ENCODE data around the gene KBTBD8.
A peak's percentile ranks its signal among the peaks of the same experiment; 100 is the strongest.

KBTBD8 gene

DNA sequence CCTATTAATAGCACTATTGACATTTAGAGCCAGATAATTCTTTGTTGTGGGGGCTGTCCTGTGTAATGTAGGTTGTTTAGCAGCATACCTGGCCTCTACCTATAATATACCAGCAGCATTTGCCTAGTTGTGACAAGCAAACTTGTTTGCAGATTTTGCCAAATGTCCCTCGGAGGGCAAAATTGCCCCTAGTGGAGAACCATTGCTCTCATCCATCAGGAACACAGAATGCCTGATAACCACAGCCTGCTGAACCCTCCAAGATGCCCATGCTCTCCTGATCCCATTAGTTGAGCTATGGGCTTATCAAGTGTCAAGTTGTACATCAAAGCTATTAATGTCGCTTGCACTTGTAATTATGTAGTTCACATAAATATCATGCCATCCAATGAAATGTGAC, 15.0 kb upstream of the KBTBD8 start:
- Histone ChIP-seq H2AFZ (ENCODE audit: low read depth, low read length) (no peak overlapping the region), H3K4me3 (ENCODE audit: low read length) (no peak overlapping the region), H3K4me1 (ENCODE audit: insufficient read depth, low read length) (peaks cover 4% of the 10 kb centered on the region), H3K27me3 (ENCODE audit: insufficient read depth, low read length) (no peaks in the 10 kb centered on the region), H3K36me3 (ENCODE audit: insufficient read depth, low read length) (no peaks in the 10 kb centered on the region), H3K9me3 (ENCODE audit: low read length) (no peaks in the 10 kb centered on the region)

DNA sequence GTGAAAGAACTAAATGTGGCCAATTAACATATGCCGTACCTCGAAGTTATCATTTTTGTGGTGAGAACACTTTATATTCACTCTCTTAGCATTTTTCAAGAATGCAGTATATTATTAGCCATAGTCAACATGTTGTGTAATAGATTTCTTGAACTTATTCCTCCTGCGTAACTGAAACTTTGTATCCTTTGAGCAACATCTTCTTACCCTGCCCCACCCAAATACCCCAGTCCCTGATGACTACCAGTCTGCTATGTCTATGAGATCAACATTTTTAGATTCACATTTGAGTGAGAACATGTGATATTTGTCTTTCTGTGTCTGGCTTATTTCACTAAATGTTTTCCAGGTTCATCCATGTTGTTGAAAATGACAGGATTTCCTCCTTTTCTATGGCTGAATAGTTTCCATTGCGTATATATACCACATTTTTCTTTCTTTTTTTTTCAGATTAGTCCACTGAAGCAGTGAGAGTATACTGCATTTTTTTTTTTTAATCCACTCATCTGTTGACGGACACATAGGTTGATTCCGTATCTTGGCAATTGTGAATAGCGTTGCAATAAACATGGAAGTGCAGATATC, 12.7 kb upstream of the KBTBD8 start:
- peaks cover 14% of the 10 kb centered on the region for H3K4me1 ChIP-seq (ENCODE audit: insufficient read depth, low read length)
- no peaks in the 10 kb centered on the region for H3K27me3 ChIP-seq (ENCODE audit: insufficient read depth, low read length)
- H3K9me3 ChIP-seq (ENCODE audit: low read length) = no peaks in the 10 kb centered on the region
- H2AFZ ChIP-seq (ENCODE audit: low read depth, low read length) = no peak overlapping the region
- no peaks in the 10 kb centered on the region for H3K36me3 ChIP-seq (ENCODE audit: insufficient read depth, low read length)
- no peak overlapping the region for H3K4me3 ChIP-seq (ENCODE audit: low read length)

DNA sequence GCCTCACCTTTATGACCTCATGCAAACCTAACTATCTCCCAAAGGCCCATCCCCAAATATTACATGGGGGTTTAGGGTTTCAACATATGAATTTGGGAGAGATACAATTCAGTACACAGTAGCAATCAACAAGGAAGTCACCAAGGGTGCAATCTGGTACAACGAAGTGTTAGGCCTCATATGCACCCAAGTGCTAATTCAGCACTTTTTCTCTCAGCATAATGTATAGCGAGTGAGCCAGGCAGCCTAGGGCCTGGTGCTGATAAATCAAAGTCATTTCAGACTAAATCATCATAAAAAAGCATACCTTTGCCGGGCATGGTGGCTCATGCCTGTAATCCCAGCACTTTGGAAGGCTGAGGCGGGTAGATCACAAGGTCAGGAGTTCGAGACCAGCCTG, 11.7 kb upstream of the KBTBD8 start:
- no peaks in the 10 kb centered on the region for H3K36me3 ChIP-seq (ENCODE audit: insufficient read depth, low read length)
- H2AFZ ChIP-seq (ENCODE audit: low read depth, low read length) = no peak overlapping the region
- no peak overlapping the region for H3K4me3 ChIP-seq (ENCODE audit: low read length)
- H3K27me3 ChIP-seq (ENCODE audit: insufficient read depth, low read length) = no peaks in the 10 kb centered on the region
- peaks cover 14% of the 10 kb centered on the region for H3K4me1 ChIP-seq (ENCODE audit: insufficient read depth, low read length)
- H3K9me3 ChIP-seq (ENCODE audit: low read length) = no peaks in the 10 kb centered on the region

DNA sequence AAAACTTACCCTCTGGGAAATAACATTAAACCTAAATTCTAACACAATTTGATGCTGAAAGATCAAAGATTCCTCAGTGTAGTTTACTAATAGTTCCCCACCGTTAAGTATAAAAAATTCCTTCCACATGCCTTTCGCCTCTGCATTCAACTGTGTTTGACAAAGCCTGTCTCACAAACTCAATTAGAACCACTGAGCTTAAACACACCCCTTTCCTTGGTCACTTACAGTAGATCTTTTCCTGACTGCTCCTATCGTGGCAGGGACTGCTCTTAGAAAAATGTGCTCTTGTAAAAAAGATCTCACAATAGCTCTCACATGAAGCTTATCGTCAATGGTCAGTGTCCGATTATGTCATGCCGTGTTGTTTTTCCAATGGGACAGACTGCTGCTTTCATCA, 8.9 kb upstream of the KBTBD8 start:
- H3K4me1 ChIP-seq (ENCODE audit: insufficient read depth, low read length) = peaks cover 10% of the 10 kb centered on the region
- H3K4me3 ChIP-seq (ENCODE audit: low read length) = no peak overlapping the region
- no peak overlapping the region for H2AFZ ChIP-seq (ENCODE audit: low read depth, low read length)
- H3K27me3 ChIP-seq (ENCODE audit: insufficient read depth, low read length) = no peaks in the 10 kb centered on the region
- H3K9me3 ChIP-seq (ENCODE audit: low read length) = no peaks in the 10 kb centered on the region
- no peaks in the 10 kb centered on the region for H3K36me3 ChIP-seq (ENCODE audit: insufficient read depth, low read length)

DNA sequence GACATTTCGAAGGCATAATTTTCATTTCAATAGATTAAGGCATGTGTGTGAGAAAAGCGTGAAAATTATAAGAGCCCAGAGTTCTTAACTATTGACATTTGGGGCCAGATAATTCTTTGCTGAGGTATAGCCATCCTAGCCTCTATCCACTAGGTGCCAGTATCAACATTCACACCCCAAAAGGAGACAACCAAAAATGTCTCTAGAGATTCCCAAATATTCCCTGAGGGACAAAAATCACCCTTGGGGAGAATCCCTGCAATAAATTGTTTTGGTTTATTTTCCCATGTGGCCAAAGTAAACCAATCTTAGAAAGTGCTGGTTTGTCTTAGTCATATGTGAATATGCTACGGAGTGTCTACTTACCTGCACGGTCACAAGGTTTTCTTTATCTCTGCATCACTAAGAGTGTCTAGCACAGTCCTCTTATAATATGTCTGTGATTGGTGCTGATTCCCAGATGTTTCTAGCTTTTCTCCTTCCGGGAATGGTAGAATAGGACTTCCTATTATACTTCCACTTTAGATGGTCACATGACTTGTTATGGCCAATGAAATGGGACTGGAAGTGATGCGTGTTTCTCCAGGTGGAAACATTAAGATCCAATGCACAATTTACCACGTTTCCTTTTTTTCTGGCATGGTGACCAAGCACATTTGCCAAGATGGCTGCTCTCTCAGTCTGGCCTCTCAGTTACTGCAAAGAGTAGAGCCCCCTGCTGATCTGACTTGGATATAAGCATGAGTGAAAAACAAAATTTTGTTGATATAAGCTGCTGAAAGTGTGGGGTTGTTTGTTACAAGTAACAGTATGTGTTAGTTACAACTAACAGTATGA, 8.0 kb upstream of the KBTBD8 start:
- no peaks in the 10 kb centered on the region for H3K36me3 ChIP-seq (ENCODE audit: insufficient read depth, low read length)
- no peaks in the 10 kb centered on the region for H3K9me3 ChIP-seq (ENCODE audit: low read length)
- H2AFZ ChIP-seq (ENCODE audit: low read depth, low read length) = no peak overlapping the region
- H3K4me1 ChIP-seq (ENCODE audit: insufficient read depth, low read length) = peaks cover 10% of the 10 kb centered on the region
- H3K27me3 ChIP-seq (ENCODE audit: insufficient read depth, low read length) = no peaks in the 10 kb centered on the region
- no peak overlapping the region for H3K4me3 ChIP-seq (ENCODE audit: low read length)

DNA sequence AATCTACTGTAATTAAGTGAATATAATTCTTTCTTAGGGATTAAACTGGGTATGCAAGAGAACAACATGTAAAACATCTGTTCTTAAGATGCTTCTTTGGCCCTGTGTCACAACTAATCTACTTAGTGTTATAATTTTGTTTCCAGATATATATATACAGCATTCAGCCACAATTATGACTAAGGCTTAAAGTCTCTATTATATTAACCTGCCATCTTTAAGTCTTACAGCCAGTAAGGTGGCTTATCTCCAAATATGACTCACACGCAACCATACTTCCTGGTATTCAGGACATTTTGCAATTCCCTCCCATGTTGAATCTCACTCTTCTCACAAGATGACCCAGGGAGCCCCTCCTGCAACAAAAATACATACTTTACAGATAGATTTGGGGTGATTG, 6.6 kb upstream of the KBTBD8 start:
- no peaks in the 10 kb centered on the region for H3K9me3 ChIP-seq (ENCODE audit: low read length)
- no peak overlapping the region for H3K4me3 ChIP-seq (ENCODE audit: low read length)
- no peaks in the 10 kb centered on the region for H3K27me3 ChIP-seq (ENCODE audit: insufficient read depth, low read length)
- H3K4me1 ChIP-seq (ENCODE audit: insufficient read depth, low read length) = peaks cover 10% of the 10 kb centered on the region
- no peak overlapping the region for H2AFZ ChIP-seq (ENCODE audit: low read depth, low read length)
- H3K36me3 ChIP-seq (ENCODE audit: insufficient read depth, low read length) = no peaks in the 10 kb centered on the region

DNA sequence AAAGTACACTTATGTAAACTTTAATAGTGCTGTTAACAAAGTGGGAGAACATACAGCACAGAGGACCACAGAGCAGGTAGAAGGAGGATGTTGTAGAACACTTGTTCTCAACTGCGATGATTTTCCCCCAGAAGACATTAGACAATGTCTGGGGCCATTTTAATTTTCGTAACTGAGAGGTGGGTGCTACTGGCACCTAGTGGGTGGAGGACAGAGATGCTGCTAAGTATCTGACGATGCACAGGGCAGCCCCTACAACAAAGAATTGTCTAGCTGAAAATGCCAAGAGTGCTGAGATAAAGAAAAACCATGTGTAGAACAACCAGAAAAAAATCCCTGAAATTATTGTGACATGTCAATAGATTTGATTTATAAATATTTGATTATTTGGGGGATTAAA, 5.0 kb upstream of the KBTBD8 start:
- Histone ChIP-seq H3K9me3 (ENCODE audit: low read length) (no peaks in the 10 kb centered on the region), H3K4me1 (ENCODE audit: insufficient read depth, low read length) (peaks cover 14% of the 10 kb centered on the region), H3K27me3 (ENCODE audit: insufficient read depth, low read length) (no peaks in the 10 kb centered on the region), H2AFZ (ENCODE audit: low read depth, low read length) (no peak overlapping the region), H3K36me3 (ENCODE audit: insufficient read depth, low read length) (no peaks in the 10 kb centered on the region), H3K4me3 (ENCODE audit: low read length) (no peak overlapping the region)

DNA sequence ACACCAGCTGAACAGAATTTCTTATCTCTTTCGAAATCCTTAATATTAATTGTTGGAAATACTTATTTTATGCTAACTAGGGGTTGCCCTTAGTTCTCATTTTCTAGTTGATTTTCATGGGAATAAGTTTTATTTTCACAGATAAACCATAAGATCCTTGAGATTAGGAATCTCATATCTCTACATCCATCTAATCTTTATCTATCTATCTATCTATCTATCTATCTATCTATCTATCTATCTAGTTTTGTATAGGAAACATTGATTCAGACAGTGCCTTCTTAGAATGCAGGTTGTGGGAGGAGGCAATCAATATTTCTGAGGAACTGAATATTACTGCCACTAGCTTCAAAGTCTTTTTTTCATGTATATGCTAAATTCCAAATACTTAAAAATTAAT, 3.5 kb upstream of the KBTBD8 start:
- Histone ChIP-seq H3K4me3 (ENCODE audit: low read length) (no peak overlapping the region), H2AFZ (ENCODE audit: low read depth, low read length) (no peak overlapping the region), H3K36me3 (ENCODE audit: insufficient read depth, low read length) (no peaks in the 10 kb centered on the region), H3K9me3 (ENCODE audit: low read length) (no peaks in the 10 kb centered on the region), H3K27me3 (ENCODE audit: insufficient read depth, low read length) (no peaks in the 10 kb centered on the region), H3K4me1 (ENCODE audit: insufficient read depth, low read length) (peaks cover 11% of the 10 kb centered on the region)

DNA sequence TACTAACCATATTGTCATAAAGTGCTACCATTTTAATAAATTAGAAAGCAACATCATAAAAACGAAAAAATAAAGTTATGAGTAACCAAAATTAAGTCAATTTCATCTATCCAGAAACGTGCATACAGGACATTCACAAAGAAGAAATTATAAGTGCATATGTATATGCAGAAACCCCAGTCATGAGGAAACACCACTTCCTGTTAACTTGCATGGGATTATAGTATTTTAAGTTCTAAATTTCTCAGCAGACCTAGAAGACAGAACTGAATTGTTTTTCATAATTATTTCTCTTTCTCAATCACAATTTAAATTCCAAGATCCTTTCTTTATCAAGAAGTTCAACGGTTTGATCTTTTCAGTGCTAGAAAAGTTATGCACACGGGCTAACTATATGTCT, 1.4 kb upstream of the KBTBD8 start:
- Histone ChIP-seq H3K36me3 (ENCODE audit: insufficient read depth, low read length) (no peaks in the 10 kb centered on the region), H3K9me3 (ENCODE audit: low read length) (no peaks in the 10 kb centered on the region), H3K4me1 (ENCODE audit: insufficient read depth, low read length) (peaks cover 19% of the 10 kb centered on the region), H3K4me3 (ENCODE audit: low read length) (no peak overlapping the region), H2AFZ (ENCODE audit: low read depth, low read length) (peak overlapping the region; percentile 84), H3K27me3 (ENCODE audit: insufficient read depth, low read length) (no peaks in the 10 kb centered on the region)

DNA sequence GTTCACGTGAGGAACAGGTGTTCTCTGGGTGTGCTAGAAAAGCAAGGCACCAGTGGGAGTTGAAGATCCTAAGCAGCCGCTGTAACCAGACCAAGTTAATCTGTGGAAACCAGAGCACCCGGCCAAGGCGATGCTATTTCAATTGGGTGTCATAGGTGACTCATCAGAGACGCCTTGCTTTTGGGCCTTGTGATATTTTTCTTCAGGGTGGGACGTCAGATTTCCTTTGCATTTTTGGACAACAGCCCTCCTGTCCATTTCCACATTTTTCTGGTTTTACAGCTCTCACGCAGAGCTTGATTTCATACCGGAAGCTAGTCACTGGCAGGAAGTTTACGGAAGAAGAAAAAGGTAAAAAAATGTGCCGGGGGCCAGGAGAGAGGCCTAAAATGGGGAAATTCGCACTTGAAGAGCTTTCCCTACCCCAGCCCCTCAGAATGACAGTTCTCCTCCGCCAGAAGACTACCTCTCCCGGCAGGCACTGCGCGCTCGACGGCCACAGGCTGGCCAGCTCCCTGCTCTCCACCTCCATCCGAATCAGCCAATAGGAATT, 471 bp upstream of the KBTBD8 start:
- peak overlapping the region; percentile 42 for H3K4me3 ChIP-seq (ENCODE audit: low read length)
- H3K4me1 ChIP-seq (ENCODE audit: insufficient read depth, low read length) = peaks cover 19% of the 10 kb centered on the region
- H3K36me3 ChIP-seq (ENCODE audit: insufficient read depth, low read length) = no peaks in the 10 kb centered on the region
- peak overlapping the region; percentile 84 for H2AFZ ChIP-seq (ENCODE audit: low read depth, low read length)
- H3K27me3 ChIP-seq (ENCODE audit: insufficient read depth, low read length) = no peaks in the 10 kb centered on the region
- H3K9me3 ChIP-seq (ENCODE audit: low read length) = no peaks in the 10 kb centered on the region

DNA sequence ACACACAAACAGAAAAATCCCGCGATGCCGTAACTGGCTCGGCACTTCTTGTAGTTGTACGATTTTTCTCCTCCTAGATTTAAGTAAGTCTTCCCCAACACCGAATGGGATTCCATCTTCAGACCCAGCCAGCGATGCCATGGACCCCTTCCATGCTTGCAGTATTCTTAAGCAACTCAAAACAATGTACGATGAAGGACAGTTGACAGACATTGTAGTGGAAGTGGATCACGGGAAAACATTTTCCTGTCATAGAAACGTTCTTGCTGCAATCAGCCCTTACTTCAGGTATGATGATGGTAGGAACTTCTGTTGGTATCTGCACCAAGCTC, 763 bp downstream of the KBTBD8 start:
- peaks cover 2% of the 10 kb centered on the region for H3K9me3 ChIP-seq (ENCODE audit: low read length)
- peak overlapping the region; percentile 67 for H3K4me3 ChIP-seq (ENCODE audit: low read length)
- H3K27me3 ChIP-seq (ENCODE audit: insufficient read depth, low read length) = no peaks in the 10 kb centered on the region
- peaks cover 12% of the 10 kb centered on the region for H3K36me3 ChIP-seq (ENCODE audit: insufficient read depth, low read length)
- H3K4me1 ChIP-seq (ENCODE audit: insufficient read depth, low read length) = peaks cover 19% of the 10 kb centered on the region
- peak overlapping the region; percentile 29 for H2AFZ ChIP-seq (ENCODE audit: low read depth, low read length)

DNA sequence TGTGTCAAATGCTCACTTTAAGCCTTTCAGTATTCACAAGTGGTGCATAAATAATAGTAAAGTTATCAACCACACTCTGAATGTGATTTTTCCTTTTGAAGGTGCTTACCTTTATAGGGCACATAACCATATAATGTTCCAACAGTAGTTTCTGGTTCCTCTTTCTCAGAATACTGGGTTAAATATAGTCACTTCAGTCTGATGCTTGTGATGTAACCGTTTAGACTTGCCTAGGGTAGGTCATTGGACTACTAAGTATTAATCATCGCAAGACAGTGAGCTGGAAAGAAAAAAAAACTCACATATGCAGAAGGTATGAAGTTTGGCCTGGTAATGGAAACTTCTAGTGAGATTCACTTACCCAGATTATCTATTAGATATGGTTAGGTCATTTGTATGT, 1.9 kb downstream of the KBTBD8 start:
- peaks cover 19% of the 10 kb centered on the region for H3K4me1 ChIP-seq (ENCODE audit: insufficient read depth, low read length)
- peak overlapping the region; percentile 67 for H3K4me3 ChIP-seq (ENCODE audit: low read length)
- peaks cover 3% of the 10 kb centered on the region for H3K9me3 ChIP-seq (ENCODE audit: low read length)
- peaks cover 22% of the 10 kb centered on the region for H3K36me3 ChIP-seq (ENCODE audit: insufficient read depth, low read length)
- H2AFZ ChIP-seq (ENCODE audit: low read depth, low read length) = no peak overlapping the region
- H3K27me3 ChIP-seq (ENCODE audit: insufficient read depth, low read length) = no peaks in the 10 kb centered on the region

DNA sequence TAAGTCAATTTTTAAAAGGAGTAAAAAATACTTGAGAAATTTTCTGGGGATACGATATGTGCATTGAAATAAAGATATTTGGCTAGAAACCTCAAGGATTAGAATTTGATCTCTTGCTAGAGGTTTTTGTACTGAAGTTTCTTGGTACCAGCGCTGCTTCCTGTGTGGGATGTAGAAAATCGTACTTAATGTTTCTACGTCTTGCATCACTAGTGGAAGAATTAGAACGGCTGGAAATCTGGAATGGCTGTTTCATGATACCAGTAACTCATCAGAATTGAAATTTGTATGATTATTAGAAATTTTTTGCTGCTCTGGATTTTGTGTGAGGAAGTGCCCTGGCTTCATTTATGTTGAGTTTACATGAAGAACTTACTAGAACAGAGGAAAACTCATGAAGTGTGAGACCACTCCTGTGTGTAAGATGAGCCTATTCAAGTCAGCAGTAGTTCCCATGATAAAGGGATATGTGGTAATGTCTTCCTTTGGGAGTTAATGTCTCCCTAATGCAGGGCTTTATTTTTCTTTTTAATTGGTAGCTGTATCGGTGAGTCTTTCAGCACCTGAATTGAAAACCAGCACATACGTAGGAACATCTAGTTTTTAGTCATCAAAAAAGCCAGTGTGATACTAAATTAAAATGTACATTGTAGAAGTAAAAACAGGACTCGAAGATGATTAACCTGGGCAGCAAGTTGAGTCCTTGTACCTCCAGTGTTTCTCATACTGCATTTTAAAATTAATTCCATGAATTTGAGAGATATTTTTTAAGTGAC, 3.2 kb downstream of the KBTBD8 start:
- H3K4me1 ChIP-seq (ENCODE audit: insufficient read depth, low read length) = peaks cover 19% of the 10 kb centered on the region
- no peak overlapping the region for H3K4me3 ChIP-seq (ENCODE audit: low read length)
- H3K27me3 ChIP-seq (ENCODE audit: insufficient read depth, low read length) = no peaks in the 10 kb centered on the region
- peaks cover 3% of the 10 kb centered on the region for H3K9me3 ChIP-seq (ENCODE audit: low read length)
- H3K36me3 ChIP-seq (ENCODE audit: insufficient read depth, low read length) = peaks cover 32% of the 10 kb centered on the region
- H2AFZ ChIP-seq (ENCODE audit: low read depth, low read length) = no peak overlapping the region
